SK-N-SH (cell line): ENCODE results near the gene PER3. TPM values are rescaled to one million over a fixed set of nuclear protein-coding genes. Genes with fewer than 3 reads are reported as not detected.

Experiments used
- CTCF ChIA-PET: fragments of 300-600, 350-600 bp; formaldehyde crosslinking; extraction: SDS; loops from one replicate; lab custom pipeline; 2021; lab: Yijun Ruan, JAX
- POLR2A ChIA-PET: fragments of 350-600 bp; sonication (Branson Sonifier 250); formaldehyde crosslinking; extraction: SDS; loops from one replicate; lab custom pipeline; 2020; ENCODE audit warnings: antibody characterized with exemption, inconsistent platforms; lab: Yijun Ruan, JAX
- DNase-seq: peaks from one replicate; pipeline ENCODE4 v3.0.0; 2012
- H2AFZ ChIP-seq: fragments of 200-600 bp; sonication (generic); 2 replicates; pipeline ENCODE4 v1.8.1; 2016; ENCODE audit warnings: antibody characterized with exemption, mild to moderate bottlenecking, low read depth
- H3F3A ChIP-seq: fragments of 200-600 bp; sonication (generic); replicated peaks from 2 replicates; pipeline ENCODE3; 2016; ENCODE audit warnings: antibody characterized with exemption, mild to moderate bottlenecking; ENCODE audit not compliant: insufficient read depth
- H3K27ac ChIP-seq, 2 experiments: fragments of 200-500 bp in 1 of 2; fragments of 200-600 bp in 1 of 2; sonication (Bioruptor generic) in 1 of 2; sonication (generic), shearing (Covaris generic) in 1 of 2; 2 replicates each; pipeline versions ENCODE4 v1.5.1 to v1.6.1; 2014 to 2016; ENCODE audit warnings: low read depth in 2 of 2, inconsistent platforms in 1 of 2, low read length in 1 of 2, mild to moderate bottlenecking in 1 of 2, mixed read lengths in 1 of 2
- H3K27me3 ChIP-seq: fragments of 200-600 bp; sonication (generic), shearing (Covaris generic); 2 replicates; pipeline ENCODE4 v1.6.1; 2016; ENCODE audit warnings: mixed run types; ENCODE audit not compliant: insufficient read depth
- H3K36me3 ChIP-seq, 2 experiments: fragments of 200-500 bp in 1 of 2; fragments of 200-600 bp in 1 of 2; sonication (Bioruptor generic) in 1 of 2; sonication (generic) in 1 of 2; replicated peaks in 1 of 2; 2 replicates each; pipeline versions ENCODE3 to v1.5.1; 2014 to 2016; ENCODE audit warnings: low read length in 1 of 2, mild to moderate bottlenecking in 1 of 2; ENCODE audit not compliant: insufficient read depth in 2 of 2, control insufficient read depth in 1 of 2
- H3K4me1 ChIP-seq, 2 experiments: fragments of 200-500 bp in 1 of 2; fragments of 200-600 bp in 1 of 2; sonication (Bioruptor generic) in 1 of 2; sonication (generic), shearing (Covaris generic) in 1 of 2; 2 replicates each; pipeline versions ENCODE4 v1.5.1 to v1.6.1; 2014 to 2016; ENCODE audit warnings: low read depth in 1 of 2, low read length in 1 of 2, mixed run types in 1 of 2; ENCODE audit not compliant: insufficient read depth in 2 of 2, control insufficient read depth in 1 of 2
- H3K4me2 ChIP-seq: fragments of 200-600 bp; sonication (generic), shearing (Covaris generic); 2 replicates; pipeline ENCODE4 v1.6.1; 2017; ENCODE audit warnings: mixed run types
- H3K4me3 ChIP-seq, 2 experiments: fragments of 200-500 bp in 1 of 2; fragments of 200-600 bp in 1 of 2; sonication (Bioruptor generic) in 1 of 2; sonication (generic), shearing (Covaris generic) in 1 of 2; 2 replicates each; pipeline versions ENCODE4 v1.5.1 to v1.8.1; 2014 to 2016; ENCODE audit warnings: low read depth in 2 of 2, inconsistent platforms in 1 of 2, low read length in 1 of 2, mild to moderate bottlenecking in 1 of 2, mixed read lengths in 1 of 2, moderate library complexity in 1 of 2
- H3K79me2 ChIP-seq: fragments of 200-600 bp; sonication (generic); 2 replicates; pipeline ENCODE4 v1.8.1; 2017; ENCODE audit warnings: mild to moderate bottlenecking; ENCODE audit not compliant: insufficient read depth
- H3K9ac ChIP-seq: fragments of 200-600 bp; sonication (generic); 2 replicates; pipeline ENCODE4 v1.6.1; 2017; ENCODE audit warnings: mixed run types
- H3K9me2 ChIP-seq: fragments of 200-600 bp; sonication (generic); 2 replicates; pipeline ENCODE4 v1.6.1; 2017; ENCODE audit warnings: mixed run types
- H3K9me3 ChIP-seq: fragments of 200-600 bp; sonication (generic); 2 replicates; pipeline ENCODE4 v1.6.1; 2017; ENCODE audit warnings: mixed run types, mild to moderate bottlenecking, moderate library complexity
- H4K20me1 ChIP-seq: fragments of 200-600 bp; sonication (generic); 2 replicates; pipeline ENCODE4 v1.6.1; 2017; ENCODE audit warnings: mild to moderate bottlenecking, mixed run types; ENCODE audit not compliant: insufficient read depth
- EP300 ChIP-seq, 2 experiments: IDR thresholded peaks; 2 replicates each; pipeline versions ENCODE4 v1.4.0 to v1.6.1; 2012; ENCODE audit warnings: borderline replicate concordance in 1 of 2, low read depth in 1 of 2, low read length in 1 of 2
- EZH2phosphoT487 ChIP-seq: fragments of 200-600 bp; sonication (generic); IDR thresholded peaks from 2 replicates; pipeline ENCODE4 v1.6.1; 2017; ENCODE audit warnings: low read depth, mixed run types, mild to moderate bottlenecking, antibody characterized with exemption, moderate library complexity, borderline replicate concordance
- FOXM1 ChIP-seq: IDR thresholded peaks from 2 replicates; pipeline ENCODE4 v1.4.0; 2012; ENCODE audit warnings: low read depth, mild to moderate bottlenecking
- GATA2 ChIP-seq: sonication (generic); formaldehyde crosslinking; IDR thresholded peaks from 2 replicates; pipeline ENCODE4 v1.5.0; 2020; ENCODE audit warnings: mild to moderate bottlenecking, missing genetic modification reagents
- JUND ChIP-seq: IDR thresholded peaks from 2 replicates; pipeline ENCODE4 v1.4.0; 2012
- MXI1 ChIP-seq: IDR thresholded peaks from 2 replicates; pipeline ENCODE4 v1.6.1; 2012; ENCODE audit warnings: mild to moderate bottlenecking, low read depth, low read length, improper control_type of control experiment
- NFIC ChIP-seq: IDR thresholded peaks from 2 replicates; pipeline ENCODE4 v1.4.0; 2012; ENCODE audit warnings: borderline replicate concordance
- RAD21 ChIP-seq: IDR thresholded peaks from 2 replicates; pipeline ENCODE4 v1.6.1; 2012; ENCODE audit warnings: mild to moderate bottlenecking, low read length
- RCOR1 ChIP-seq: fragments of 150-350 bp; IDR thresholded peaks from 2 replicates; pipeline ENCODE4 v1.6.1; 2017; ENCODE audit warnings: antibody characterized with exemption, low read length
- REST ChIP-seq: IDR thresholded peaks from 2 replicates; pipeline ENCODE4 v1.6.1; 2012; ENCODE audit warnings: mild to moderate bottlenecking, low read depth, low read length, moderate library complexity
- RXRA ChIP-seq: IDR thresholded peaks from 2 replicates; pipeline ENCODE4 v1.4.0; 2012; ENCODE audit warnings: low read depth, mild to moderate bottlenecking, borderline replicate concordance
- SMC3 ChIP-seq: IDR thresholded peaks from 2 replicates; pipeline ENCODE4 v1.6.1; 2012; ENCODE audit warnings: low read depth, low read length, improper control_type of control experiment
- TAF1 ChIP-seq: IDR thresholded peaks from 2 replicates; pipeline ENCODE4 v1.6.1; 2012; ENCODE audit warnings: low read depth, mild to moderate bottlenecking, low read length, moderate library complexity, borderline replicate concordance
- YY1 ChIP-seq: IDR thresholded peaks from 2 replicates; pipeline ENCODE4 v1.4.0; 2012; ENCODE audit warnings: low read depth, mild to moderate bottlenecking
- ZBTB33 ChIP-seq: IDR thresholded peaks from 2 replicates; pipeline ENCODE4 v1.4.0; 2012; ENCODE audit warnings: low read depth, borderline replicate concordance
- WGBS: methylation state at CpG from one replicate; pipeline ENCODE4 v1.1.6; 2017; ENCODE audit warnings: low lambda C conversion rate; 5-methylcytosine and 5-hydroxymethylcytosine counted together
- polyA plus RNA-seq, 3 experiments: library from polyadenylated mRNA; depleted of rRNA; stranded (reverse); fragments of >200 nt; gene quantifications; 2 replicates each; pipeline ENCODE4 v1.2.3, GENCODE V29; 2012
- TF ChIP-seq, protein P1 (sequence below): fragments of 200-600 bp; sonication (generic); IDR thresholded peaks from 2 replicates; pipeline ENCODE4 v1.6.1; 2017; ENCODE audit warnings: antibody characterized with exemption, mild to moderate bottlenecking, moderate library complexity
- TF ChIP-seq, protein P2 (sequence below): IDR thresholded peaks from 2 replicates; pipeline ENCODE4; 2012
- TF ChIP-seq, protein P3 (sequence below): fragments of 150-350 bp; IDR thresholded peaks from 2 replicates; pipeline ENCODE4 v1.6.1; 2016; ENCODE audit warnings: mild to moderate bottlenecking, low read depth, low read length

The PER3 gene
- polyA plus RNA-seq, 1 of the 3 experiments (the other 2 are of a cell fraction) = 6.0 TPM

DNA sequence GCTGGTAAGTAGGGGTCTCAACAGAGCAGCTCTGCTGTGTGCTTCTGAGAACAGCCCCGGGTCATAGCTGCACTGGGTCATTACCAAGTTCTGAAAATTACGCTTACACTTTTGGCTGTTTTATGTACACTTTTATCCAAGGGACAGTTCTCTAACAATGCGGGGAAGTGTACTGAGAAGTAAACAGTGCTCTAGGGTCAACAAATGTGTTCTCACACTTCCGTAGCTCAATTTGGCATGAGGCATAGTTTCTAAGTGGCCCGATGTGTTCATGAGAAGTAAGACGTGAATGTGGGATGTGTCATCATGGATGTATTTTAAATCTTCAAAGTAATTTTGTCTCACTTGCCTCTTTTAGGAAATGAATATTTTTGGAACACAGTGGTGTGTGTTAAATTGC, 23.8 kb upstream of the PER3 start:
- Histone ChIP-seq H3K9ac (no peak overlapping the region), H3F3A (no peaks in the 10 kb centered on the region), H3K4me1 (no peaks in the 10 kb centered on the region), H4K20me1 (no peaks in the 10 kb centered on the region), H3K4me2 (no peak overlapping the region), H3K9me3 (no peaks in the 10 kb centered on the region), H3K79me2 (no peaks in the 10 kb centered on the region), H3K4me3 (no peak overlapping the region), H3K9me2 (no peaks in the 10 kb centered on the region), H2AFZ (no peak overlapping the region), H3K36me3 (peaks cover 0 to 3% of the 10 kb centered on the region in 2 experiments), H3K27ac (no peak overlapping the region), H3K27me3 (no peaks in the 10 kb centered on the region)
- no peak for TF ChIP-seq JUND
- TF ChIP-seq TAF1 = no peak
- TF ChIP-seq, protein P1, sequence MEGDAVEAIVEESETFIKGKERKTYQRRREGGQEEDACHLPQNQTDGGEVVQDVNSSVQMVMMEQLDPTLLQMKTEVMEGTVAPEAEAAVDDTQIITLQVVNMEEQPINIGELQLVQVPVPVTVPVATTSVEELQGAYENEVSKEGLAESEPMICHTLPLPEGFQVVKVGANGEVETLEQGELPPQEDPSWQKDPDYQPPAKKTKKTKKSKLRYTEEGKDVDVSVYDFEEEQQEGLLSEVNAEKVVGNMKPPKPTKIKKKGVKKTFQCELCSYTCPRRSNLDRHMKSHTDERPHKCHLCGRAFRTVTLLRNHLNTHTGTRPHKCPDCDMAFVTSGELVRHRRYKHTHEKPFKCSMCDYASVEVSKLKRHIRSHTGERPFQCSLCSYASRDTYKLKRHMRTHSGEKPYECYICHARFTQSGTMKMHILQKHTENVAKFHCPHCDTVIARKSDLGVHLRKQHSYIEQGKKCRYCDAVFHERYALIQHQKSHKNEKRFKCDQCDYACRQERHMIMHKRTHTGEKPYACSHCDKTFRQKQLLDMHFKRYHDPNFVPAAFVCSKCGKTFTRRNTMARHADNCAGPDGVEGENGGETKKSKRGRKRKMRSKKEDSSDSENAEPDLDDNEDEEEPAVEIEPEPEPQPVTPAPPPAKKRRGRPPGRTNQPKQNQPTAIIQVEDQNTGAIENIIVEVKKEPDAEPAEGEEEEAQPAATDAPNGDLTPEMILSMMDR = no peak
- TF ChIP-seq MXI1 = no peak
- TF ChIP-seq EZH2phosphoT487 = no peak
- no peak for TF ChIP-seq FOXM1
- no peak for TF ChIP-seq RCOR1
- TF ChIP-seq, protein P2, sequence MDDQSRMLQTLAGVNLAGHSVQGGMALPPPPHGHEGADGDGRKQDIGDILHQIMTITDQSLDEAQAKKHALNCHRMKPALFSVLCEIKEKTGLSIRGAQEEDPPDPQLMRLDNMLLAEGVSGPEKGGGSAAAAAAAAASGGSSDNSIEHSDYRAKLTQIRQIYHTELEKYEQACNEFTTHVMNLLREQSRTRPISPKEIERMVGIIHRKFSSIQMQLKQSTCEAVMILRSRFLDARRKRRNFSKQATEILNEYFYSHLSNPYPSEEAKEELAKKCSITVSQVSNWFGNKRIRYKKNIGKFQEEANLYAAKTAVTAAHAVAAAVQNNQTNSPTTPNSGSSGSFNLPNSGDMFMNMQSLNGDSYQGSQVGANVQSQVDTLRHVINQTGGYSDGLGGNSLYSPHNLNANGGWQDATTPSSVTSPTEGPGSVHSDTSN = no peak
- no peak for DNase-seq
- 86% methylated on average over 6 of the region's 6 CpGs for WGBS
- POLR2A ChIA-PET = interaction anchor here (1.1 kb wide), 1 partner anchor 17 kb away, joined by 3 read pairs; no protein-coding TSS in a partner anchor
- CTCF ChIA-PET = interaction anchor here (0.8 to 14.6 kb wide), 3 partner anchors 7 to 93 kb away, joined by 3 to 139 read pairs (median 112); no protein-coding TSS in a partner anchor

DNA sequence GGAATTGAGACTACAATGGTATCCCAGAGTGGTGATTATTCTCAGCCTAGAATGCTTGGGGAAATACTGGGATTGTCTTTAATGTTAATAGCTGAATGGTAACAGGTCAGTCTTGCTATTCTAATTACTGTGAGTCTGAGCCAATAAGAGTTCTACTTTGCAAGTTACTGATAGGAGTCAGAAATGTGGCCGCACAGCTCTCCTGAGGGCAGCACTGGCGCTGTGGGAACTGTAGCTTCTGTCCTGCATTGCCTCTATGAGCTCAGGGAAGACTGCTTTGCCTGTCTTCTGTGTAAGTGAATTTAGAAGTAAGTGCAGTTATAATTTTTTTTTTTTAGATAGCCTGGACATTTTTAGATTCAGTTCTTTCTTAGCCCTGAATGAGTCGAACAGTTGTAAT, 23.0 kb upstream of the PER3 start:
- H3K4me3 ChIP-seq = no peak overlapping the region
- no peak overlapping the region for H3K9ac ChIP-seq
- no peak for DNase-seq
- no peaks in the 10 kb centered on the region for H3K27me3 ChIP-seq
- CTCF ChIA-PET = interaction anchor here (1.0 to 14.6 kb wide), 3 partner anchors 8 to 94 kb away, joined by 3 to 139 read pairs (median 112); no protein-coding TSS in a partner anchor
- H3F3A ChIP-seq = no peaks in the 10 kb centered on the region
- H3K4me2 ChIP-seq = no peak overlapping the region
- POLR2A ChIA-PET = interaction anchor here (0.6 to 1.1 kb wide), 2 partner anchors 18 to 94 kb away, joined by 3 to 4 read pairs; no protein-coding TSS in a partner anchor
- no peak overlapping the region for H2AFZ ChIP-seq
- no peaks in the 10 kb centered on the region for H3K79me2 ChIP-seq
- no peaks in the 10 kb centered on the region for H4K20me1 ChIP-seq
- no peak overlapping the region for H3K27ac ChIP-seq
- peaks cover 0 to 3% of the 10 kb centered on the region in 2 experiments for H3K36me3 ChIP-seq
- 87% methylated on average over 3 of the region's 3 CpGs for WGBS
- no peaks in the 10 kb centered on the region for H3K4me1 ChIP-seq
- no peaks in the 10 kb centered on the region for H3K9me3 ChIP-seq
- no peaks in the 10 kb centered on the region for H3K9me2 ChIP-seq
- TF ChIP-seq RCOR1 (no peak), GATA2 (no peak), RXRA (no peak), ZBTB33 (no peak), YY1 (no peak), SMC3 (no peak), RAD21 (no peak), FOXM1 (no peak), NFIC (no peak), JUND (no peak), EP300 (IDR thresholded peaks at IDR 0.05; ENCODE audit: borderline replicate concordance in 1 of 2, low read depth in 1 of 2, low read length in 1 of 2) (no peak), REST (no peak)
- TF ChIP-seq, protein P3, sequence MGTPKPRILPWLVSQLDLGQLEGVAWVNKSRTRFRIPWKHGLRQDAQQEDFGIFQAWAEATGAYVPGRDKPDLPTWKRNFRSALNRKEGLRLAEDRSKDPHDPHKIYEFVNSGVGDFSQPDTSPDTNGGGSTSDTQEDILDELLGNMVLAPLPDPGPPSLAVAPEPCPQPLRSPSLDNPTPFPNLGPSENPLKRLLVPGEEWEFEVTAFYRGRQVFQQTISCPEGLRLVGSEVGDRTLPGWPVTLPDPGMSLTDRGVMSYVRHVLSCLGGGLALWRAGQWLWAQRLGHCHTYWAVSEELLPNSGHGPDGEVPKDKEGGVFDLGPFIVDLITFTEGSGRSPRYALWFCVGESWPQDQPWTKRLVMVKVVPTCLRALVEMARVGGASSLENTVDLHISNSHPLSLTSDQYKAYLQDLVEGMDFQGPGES = no peak
